Effector CD4-positive, alpha-beta T cell (primary cell): Measurements from ENCODE around the gene C5AR1.
"Not testable (repeated sequence)": the region's sequence is repeated elsewhere in the genome, so short reads cannot be mapped to it uniquely, and the experiment has no call there.

Source experiments
- DNase-seq: peaks from one replicate; pipeline ENCODE4 v3.0.0-alpha.2; 2020

Gene C5AR1

GRCh38 chr19:47284324-47284899 lies 25.2 kb upstream of the C5AR1 start:
- DNase-seq = peak; percentile 65

DNA sequence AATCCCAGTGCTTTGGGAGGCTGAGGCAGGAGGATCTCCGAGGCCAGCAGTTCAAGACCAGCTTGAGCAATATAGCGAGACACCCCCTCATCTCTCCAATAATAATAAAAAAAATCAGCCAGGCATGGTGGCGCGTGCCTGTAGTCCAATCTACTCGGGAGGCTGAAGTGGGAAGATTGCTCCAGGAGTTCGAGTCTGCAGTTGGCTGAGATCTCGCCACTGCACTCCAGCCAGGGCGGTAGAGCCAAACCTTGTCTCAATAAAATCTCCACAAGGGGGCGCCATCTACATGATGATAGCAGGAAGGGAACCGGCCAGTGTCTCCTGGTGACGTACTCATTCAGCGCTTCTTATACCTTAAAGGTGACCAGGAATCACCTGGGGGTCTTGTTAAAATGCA lies 13.6 kb upstream of the C5AR1 start:
- peak; percentile 80 for DNase-seq

GRCh38 chr19:47300867-47301266 lies 8.8 kb upstream of the C5AR1 start:
- DNase-seq = not testable (repeated sequence)

- no peak for DNase-seq
Measured at GRCh38 chr19:47302249-47302648, 7.4 kb upstream of the C5AR1 start.

DNA sequence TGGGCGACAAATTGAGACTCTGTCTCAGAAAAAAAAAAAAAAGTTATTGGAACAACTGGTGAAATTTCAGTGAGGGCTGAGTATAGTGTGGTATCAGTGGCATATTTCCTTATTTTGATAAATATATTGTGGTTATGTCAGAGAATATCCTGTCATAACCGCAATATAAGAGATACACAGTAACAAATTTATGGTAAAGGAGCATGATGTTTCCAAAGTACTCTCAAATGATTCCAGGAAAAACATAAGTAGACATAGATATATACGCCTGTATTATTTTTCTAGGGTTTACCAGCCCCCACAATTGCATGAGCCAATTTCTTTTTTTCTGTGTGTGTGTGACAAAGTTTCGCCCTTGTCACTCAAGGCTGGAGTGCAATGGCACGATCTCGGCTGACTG lies 5.7 kb upstream of the C5AR1 start:
- no peak for DNase-seq

DNA sequence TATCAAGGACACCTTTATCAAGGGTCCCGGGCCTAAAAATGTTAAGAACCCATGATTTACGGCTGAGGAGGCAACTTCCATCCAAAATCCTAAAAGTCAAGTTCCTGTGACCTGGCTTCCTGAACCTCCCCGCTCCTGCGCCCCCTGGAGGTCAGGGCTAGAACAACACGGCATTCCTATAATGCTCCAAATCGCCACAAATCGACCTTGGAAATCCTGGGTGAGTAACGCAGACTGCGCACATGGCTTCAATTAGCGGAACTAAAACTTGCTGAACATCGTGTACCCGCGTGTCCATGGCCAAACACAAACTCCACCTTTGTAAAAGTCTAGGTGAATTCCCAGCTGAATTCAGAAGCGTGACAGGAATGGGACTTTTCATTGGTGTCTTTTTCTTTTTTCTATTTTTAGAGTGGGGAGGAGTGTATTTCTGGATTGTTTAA lies 4.3 kb upstream of the C5AR1 start:
- DNase-seq = peak; percentile 57

DNA sequence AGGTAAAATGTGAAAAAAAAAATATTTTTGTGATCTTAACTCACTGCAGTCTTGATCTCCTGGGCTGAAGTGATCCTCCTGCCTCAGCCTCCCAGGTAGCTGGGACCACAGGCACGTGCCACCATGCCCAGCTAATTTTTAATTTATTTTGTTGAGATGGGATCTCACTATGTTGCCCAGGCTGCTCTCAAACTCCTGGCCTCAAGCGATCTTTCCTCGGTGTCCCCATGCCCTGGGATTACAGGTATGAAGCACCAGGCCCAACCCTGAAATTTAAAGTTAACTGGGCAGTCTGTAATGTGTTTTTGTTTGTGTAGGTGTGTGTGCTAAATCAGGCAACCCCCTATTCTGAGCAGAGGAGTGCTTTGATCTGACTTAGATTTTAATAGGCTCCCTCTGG lies 3.4 kb upstream of the C5AR1 start:
- no peak for DNase-seq

DNA sequence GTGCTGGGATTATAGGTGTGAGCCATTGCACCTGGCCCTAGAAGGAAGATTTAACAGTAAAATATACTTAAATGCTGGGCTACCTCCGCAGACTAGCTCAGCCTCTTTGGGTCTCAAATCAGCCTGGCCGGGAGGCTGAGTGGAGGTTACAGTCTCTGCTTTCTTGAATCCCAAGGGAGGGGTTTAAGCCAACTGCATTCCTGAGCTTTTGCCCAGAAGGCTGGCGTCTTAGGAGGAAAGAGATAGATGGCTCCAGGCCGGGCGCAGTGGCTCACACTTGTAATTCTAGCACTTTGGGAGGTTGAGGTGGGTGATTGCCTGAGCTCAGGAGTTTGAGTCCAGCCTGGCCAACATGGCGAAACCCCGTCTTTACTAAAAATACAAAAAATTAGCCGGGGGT lies 623 bp upstream of the C5AR1 start:
- no peak for DNase-seq

DNA sequence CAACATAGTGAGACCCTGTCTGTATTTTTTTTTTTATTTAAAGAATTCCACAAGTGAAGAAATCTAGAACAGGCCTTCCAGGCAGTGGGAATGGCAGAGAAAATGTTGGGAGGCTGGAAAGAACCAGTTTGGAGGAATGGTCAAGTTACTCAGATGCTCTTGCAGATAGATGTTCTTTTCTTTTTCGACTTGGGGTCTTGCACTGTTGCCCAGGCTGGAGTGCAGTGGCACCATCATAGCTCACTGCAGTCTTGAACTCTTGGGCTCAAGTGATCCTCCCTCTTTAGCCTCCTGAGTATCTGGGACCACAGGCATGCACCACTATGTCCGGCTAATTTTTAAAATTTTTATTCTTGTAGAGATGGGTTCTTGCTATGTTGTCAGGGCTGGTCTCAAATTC lies 662 bp downstream of the C5AR1 start:
- no peak for DNase-seq

DNA sequence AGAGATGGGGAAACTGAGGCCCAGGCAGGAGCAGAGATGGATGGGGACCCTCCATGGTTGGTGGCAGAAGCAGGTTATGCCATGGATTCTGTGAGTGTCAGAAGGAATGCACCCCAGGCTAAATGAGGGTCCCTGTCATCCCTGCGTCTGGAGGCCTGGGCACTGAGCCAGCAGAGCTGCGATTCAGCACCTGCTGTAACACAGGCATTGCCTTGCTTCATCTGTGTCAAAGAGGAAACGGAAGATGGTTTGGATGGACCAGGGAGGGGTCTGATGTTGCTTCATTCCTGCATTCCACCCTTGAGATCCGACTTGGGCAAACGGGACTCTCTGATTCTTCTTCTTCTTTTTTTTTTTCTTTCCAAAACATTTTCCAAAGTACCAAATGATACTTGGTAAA lies 1.2 kb downstream of the C5AR1 start:
- DNase-seq = no peak

DNA sequence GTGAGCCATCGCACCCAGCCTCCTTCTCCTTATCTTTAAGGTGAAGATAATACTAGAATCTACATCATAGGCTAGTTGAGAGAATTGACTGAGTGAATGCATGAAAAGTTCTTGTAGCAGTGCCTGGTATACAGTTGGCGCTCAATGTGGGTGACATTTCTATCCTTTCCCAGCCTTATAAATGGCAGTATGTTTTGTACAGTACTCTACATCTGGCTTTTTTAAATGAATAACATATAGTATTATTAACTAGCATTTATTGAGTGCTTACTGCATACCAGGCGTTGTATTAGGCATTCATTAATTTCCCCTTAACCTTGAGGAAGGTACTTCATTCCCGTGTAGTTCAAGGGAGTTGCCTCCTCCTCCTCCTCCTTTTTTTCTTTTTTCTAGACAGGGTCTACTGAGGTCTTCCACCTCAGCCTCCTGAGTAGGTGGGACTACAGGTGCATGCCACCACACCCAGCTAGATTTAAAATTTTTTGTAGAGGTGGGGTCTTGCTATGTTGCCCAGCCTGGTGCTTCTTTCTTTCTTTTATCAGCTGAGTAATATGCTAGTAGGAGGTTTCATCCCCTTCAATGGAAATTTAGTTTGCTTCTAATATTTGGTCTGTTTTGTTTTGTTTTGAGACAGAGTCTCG lies 2.8 kb downstream of the C5AR1 start:
- no peak for DNase-seq

- DNase-seq = no peak
Measured at GRCh38 chr19:47313754-47314295, 4.2 kb downstream of the C5AR1 start.

- DNase-seq = no peak
Measured at GRCh38 chr19:47315125-47315821, 5.6 kb downstream of the C5AR1 start.

- no peak for DNase-seq
Measured at GRCh38 chr19:47316513-47316912, 6.9 kb downstream of the C5AR1 start.

GRCh38 chr19:47319923-47320871 lies 10.5 kb downstream of the C5AR1 start:
- DNase-seq = no peak

DNA sequence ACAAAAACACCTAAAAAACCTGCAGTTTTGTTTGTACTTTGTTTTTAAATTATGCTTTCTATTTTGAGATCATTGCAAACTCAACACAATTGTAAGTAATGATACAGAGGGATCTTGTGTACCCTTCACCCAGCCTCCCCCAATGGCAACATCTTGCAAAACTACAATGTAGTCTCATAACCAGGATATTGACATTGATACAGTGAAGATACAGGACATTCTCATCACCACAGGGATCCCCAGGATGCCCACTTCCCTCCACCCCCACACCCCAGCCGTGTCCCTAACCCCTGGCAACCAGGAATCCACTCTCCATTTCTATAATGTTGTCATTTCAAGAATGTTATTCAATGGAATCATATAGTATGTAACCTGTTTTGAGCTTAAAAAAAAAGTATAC lies 12.0 kb downstream of the C5AR1 start:
- DNase-seq = no peak

DNA sequence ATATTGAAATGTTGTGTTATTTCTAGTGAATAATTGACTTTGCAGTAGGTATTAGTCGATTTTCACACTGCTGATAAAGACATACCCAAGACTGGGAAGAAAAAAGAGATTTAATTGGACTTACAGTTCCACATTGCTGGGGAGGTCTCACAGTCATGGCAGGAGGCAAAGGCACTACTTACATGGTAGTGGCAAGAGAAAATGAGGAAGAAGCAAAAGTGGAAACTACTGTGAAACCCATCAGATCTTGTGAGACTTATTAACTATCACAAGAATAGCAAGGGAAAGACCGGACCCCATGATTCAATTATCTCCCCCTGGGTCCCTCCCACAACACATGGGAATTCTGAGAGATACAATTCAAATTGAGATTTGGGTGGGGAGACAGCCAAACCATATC lies 12.4 kb downstream of the C5AR1 start:
- no peak for DNase-seq

GRCh38 chr19:47323409-47323808 lies 13.7 kb downstream of the C5AR1 start:
- no peak for DNase-seq

- no peak for DNase-seq
Measured at GRCh38 chr19:47323872-47324271, 14.2 kb downstream of the C5AR1 start.

DNA sequence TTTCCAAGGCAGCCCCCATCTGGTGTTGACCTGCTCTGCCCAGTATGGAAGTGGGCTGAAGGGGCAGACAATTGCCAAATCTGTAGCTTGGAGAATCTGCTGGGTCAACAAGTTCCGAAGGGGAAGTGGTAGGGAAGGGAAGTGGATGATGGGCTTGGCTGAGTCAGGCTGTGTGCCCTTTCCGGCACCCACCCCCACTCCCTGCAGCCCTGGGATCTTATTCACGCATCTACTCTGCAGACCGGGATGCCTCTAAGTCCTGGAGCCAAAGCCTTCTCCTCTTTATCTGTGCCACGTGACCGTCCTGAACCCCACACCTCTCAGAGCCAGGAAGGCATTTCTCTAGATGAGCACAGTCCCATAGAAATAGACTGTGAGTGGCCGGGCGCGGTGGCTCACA lies 14.8 kb downstream of the C5AR1 start:
- no peak for DNase-seq

- no peak for DNase-seq
Measured at GRCh38 chr19:47330466-47330869, 20.8 kb downstream of the C5AR1 start.

- DNase-seq = no peak
Measured at GRCh38 chr19:47331490-47331889, 21.8 kb downstream of the C5AR1 start.
